ENCODE data around the gene CPEB2.

CPEB2 gene

DNA sequence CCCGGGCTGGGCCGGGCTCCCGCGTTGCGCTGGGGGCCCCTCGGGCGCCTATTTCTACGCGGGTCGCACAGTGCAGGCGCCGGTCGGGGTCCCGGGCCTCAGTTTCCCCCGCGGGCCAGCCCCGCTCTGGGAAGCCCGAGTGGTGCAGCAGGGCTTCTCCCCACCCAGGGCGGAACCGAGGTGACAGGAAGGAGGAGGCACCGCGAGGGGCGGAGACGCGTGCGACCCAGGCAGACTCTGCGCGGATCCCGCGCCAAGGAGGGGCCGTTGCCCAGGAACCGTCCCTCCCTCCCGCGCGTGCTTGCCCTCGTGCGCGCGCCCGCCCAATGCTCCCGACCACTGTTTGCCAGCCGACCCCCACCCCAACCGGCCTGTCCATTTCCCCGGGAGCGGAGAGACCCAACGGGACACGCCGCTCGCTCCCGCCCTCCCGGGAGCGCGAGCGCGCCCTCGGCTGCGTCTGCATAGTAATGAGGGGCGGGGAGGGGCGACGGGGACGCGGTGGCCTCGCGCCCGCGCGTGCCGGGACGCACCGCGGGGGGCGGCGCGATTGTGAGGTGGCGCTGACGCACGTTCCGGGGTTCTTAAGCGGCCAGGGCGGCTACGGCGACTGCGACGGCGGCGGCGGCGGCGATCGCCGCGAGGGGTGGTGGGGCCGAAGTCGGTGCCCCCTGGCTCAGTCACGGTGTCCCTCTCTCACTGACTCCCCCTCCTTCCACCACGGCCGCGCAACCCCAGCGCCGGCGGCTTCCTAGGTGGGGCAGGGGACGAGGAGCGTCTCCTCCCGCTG, at the start of gene CPEB2:
TSS of gene CPEB2 (plus strand) at position 613 of the 790 bp plus-strand sequence. CDS start 193 bp downstream, outside the sequence.
- peaks cover 0 to 26% (median 22%) of the 10 kb centered on the region in 5 donors for H3K4me1 ChIP-seq (ENCODE audit: control insufficient read depth in 5 of 5, insufficient read depth in 5 of 5, low read length in 5 of 5)
- peak within 1 kb of the TSS; percentile 90 to 96 (median 94) for H3K4me3 ChIP-seq (ENCODE audit: low read depth in 1 of 5, low read length in 5 of 5)
- H3K27me3 ChIP-seq (ENCODE audit: control insufficient read depth in 5 of 5, insufficient read depth in 4 of 5, low read length in 5 of 5) = no peaks in the 10 kb centered on the region

DNA sequence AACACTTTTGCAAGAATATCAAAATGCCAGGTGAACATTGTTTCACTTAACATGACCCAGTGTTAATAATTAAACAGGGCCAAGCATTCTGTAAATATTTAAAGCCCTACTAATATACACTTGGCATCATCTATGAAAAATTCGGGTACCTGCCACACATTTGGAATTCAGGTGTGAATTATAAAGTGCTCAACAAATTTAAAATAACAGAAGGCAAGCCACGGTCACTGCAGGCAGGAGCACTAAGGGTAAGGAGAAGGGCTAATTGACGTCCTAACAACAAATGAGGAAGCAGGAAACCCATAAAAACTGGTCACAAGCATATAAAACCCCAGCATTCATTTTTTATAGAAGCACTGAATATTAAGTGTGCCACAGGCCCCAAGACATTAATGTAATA, 43.8 kb upstream of the CPEB2 start:
- no peak overlapping the region for H3K9ac ChIP-seq (ENCODE audit: low read length in 5 of 5)

More for the DNA sequence above, at the start of gene CPEB2:
- H3K27ac ChIP-seq (ENCODE audit: low read depth, low read length) = peak within 1 kb of the TSS; percentile 99
- no peaks in the 10 kb centered on the region for H3K9me3 ChIP-seq (ENCODE audit: control insufficient read depth in 5 of 5, low read length in 5 of 5)
- no peaks in the 10 kb centered on the region for H3K36me3 ChIP-seq (ENCODE audit: control insufficient read depth in 5 of 5, insufficient read depth in 5 of 5, low read length in 5 of 5)
- H3K9ac ChIP-seq (ENCODE audit: low read length in 5 of 5) = peak within 1 kb of the TSS; percentile 89 to 99 (median 98)

DNA sequence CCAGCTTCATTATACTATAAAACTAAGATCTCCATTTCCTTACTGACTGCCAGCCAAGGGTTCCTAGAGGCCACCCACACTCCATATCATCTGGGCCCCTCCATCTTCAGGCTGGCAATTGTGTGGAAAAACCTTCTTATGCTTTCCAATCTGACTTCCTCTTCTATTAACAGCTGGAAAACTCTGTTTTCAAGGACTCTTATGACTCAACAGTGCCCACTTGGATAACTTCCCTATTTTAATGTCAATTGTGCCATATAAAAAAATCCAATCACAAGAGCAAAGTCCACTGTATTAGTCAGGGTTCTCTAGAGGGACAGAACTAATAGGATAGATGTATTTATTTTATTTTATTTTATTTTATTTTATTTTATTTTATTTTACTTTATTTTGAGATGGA, 41.0 kb upstream of the CPEB2 start:
- no peaks in the 10 kb centered on the region for H3K36me3 ChIP-seq (ENCODE audit: control insufficient read depth in 5 of 5, insufficient read depth in 5 of 5, low read length in 5 of 5)
- no peak overlapping the region for H3K27ac ChIP-seq (ENCODE audit: low read depth, low read length)
- H3K4me1 ChIP-seq (ENCODE audit: control insufficient read depth in 5 of 5, insufficient read depth in 5 of 5, low read length in 5 of 5) = no peaks in the 10 kb centered on the region
- H3K9me3 ChIP-seq (ENCODE audit: control insufficient read depth in 5 of 5, low read length in 5 of 5) = no peaks in the 10 kb centered on the region
- no peaks in the 10 kb centered on the region for H3K27me3 ChIP-seq (ENCODE audit: control insufficient read depth in 5 of 5, insufficient read depth in 4 of 5, low read length in 5 of 5)
- H3K4me3 ChIP-seq (ENCODE audit: low read depth in 1 of 5, low read length in 5 of 5) = no peak overlapping the region
- no peak overlapping the region for H3K9ac ChIP-seq (ENCODE audit: low read length in 5 of 5)

More for the DNA sequence above, 43.8 kb upstream of the CPEB2 start:
- Histone ChIP-seq H3K27ac (ENCODE audit: low read depth, low read length) (no peak overlapping the region), H3K27me3 (ENCODE audit: control insufficient read depth in 5 of 5, insufficient read depth in 4 of 5, low read length in 5 of 5) (no peaks in the 10 kb centered on the region), H3K36me3 (ENCODE audit: control insufficient read depth in 5 of 5, insufficient read depth in 5 of 5, low read length in 5 of 5) (no peaks in the 10 kb centered on the region), H3K4me3 (ENCODE audit: low read depth in 1 of 5, low read length in 5 of 5) (no peak overlapping the region), H3K9me3 (ENCODE audit: control insufficient read depth in 5 of 5, low read length in 5 of 5) (no peaks in the 10 kb centered on the region), H3K4me1 (ENCODE audit: control insufficient read depth in 5 of 5, insufficient read depth in 5 of 5, low read length in 5 of 5) (no peaks in the 10 kb centered on the region)

DNA sequence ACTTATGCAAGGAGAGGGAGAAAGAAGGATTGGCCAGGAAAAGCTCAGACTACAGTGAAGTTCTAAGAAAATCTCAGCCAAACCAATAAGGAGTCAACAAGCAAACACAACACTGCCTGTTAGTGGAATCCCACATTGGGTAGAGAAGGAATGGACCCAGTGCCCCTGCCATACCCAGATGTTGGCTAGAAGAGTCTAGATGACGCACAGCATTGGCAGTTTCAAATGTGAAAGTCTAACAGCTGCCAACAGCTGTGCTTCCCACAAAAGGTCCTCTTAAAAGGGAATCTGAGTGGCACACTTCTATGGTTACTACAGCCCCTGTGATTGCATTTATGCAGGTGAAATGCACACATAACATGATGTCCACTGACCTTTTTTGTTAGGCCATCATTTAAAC, 37.2 kb upstream of the CPEB2 start:
- Histone ChIP-seq H3K27ac (ENCODE audit: low read depth, low read length) (no peak overlapping the region), H3K9ac (ENCODE audit: low read length in 5 of 5) (no peak overlapping the region), H3K4me1 (ENCODE audit: control insufficient read depth in 5 of 5, insufficient read depth in 5 of 5, low read length in 5 of 5) (no peaks in the 10 kb centered on the region), H3K27me3 (ENCODE audit: control insufficient read depth in 5 of 5, insufficient read depth in 4 of 5, low read length in 5 of 5) (no peaks in the 10 kb centered on the region), H3K4me3 (ENCODE audit: low read depth in 1 of 5, low read length in 5 of 5) (no peak overlapping the region), H3K9me3 (ENCODE audit: control insufficient read depth in 5 of 5, low read length in 5 of 5) (no peaks in the 10 kb centered on the region), H3K36me3 (ENCODE audit: control insufficient read depth in 5 of 5, insufficient read depth in 5 of 5, low read length in 5 of 5) (no peaks in the 10 kb centered on the region)

DNA sequence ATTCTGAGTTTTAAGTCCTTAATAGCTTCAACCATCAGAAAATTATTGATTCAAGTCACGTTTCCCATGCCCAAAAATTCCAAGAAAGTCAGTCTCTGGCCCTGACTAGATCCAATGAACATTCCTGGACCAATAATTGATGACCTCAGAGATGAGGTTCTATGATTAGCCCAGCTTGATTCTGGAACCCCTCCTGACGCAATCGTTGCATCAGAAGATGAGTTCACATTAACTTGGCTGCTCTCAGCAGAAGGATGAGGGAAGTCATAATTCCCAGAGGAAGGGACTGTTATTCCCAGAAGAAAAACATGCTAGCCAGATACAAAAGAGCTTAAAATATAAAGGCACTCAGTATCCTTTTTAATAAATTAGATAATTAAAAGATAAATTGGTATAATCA, 34.3 kb upstream of the CPEB2 start:
- H3K9me3 ChIP-seq (ENCODE audit: control insufficient read depth in 5 of 5, low read length in 5 of 5) = no peaks in the 10 kb centered on the region
- no peaks in the 10 kb centered on the region for H3K36me3 ChIP-seq (ENCODE audit: control insufficient read depth in 5 of 5, insufficient read depth in 5 of 5, low read length in 5 of 5)
- no peak overlapping the region for H3K9ac ChIP-seq (ENCODE audit: low read length in 5 of 5)
- no peak overlapping the region for H3K27ac ChIP-seq (ENCODE audit: low read depth, low read length)
- no peaks in the 10 kb centered on the region for H3K4me1 ChIP-seq (ENCODE audit: control insufficient read depth in 5 of 5, insufficient read depth in 5 of 5, low read length in 5 of 5)
- H3K4me3 ChIP-seq (ENCODE audit: low read depth in 1 of 5, low read length in 5 of 5) = no peak overlapping the region
- no peaks in the 10 kb centered on the region for H3K27me3 ChIP-seq (ENCODE audit: control insufficient read depth in 5 of 5, insufficient read depth in 4 of 5, low read length in 5 of 5)

DNA sequence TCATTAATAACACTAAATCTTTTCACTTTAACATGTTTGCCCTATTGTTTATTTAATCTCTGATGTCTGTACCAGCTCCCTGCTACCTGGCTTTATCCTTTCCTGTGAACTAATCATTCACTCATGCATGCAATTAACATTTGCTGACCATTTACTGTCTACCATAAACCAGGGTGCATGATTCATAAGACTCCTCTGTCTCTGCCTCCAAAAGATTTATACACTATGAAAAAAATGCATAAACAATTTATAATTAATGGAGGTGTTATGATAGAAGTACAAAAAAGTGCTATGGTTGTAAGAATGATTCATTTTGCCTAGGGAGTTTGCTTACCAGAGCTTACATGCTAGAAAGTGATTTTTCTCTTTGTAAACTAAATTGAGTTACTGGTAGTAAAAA, 24.5 kb upstream of the CPEB2 start:
- Histone ChIP-seq H3K4me3 (ENCODE audit: low read depth in 1 of 5, low read length in 5 of 5) (no peak overlapping the region), H3K9me3 (ENCODE audit: control insufficient read depth in 5 of 5, low read length in 5 of 5) (peaks cover 0 to 4% (median 0%) of the 10 kb centered on the region in 5 donors), H3K27me3 (ENCODE audit: control insufficient read depth in 5 of 5, insufficient read depth in 4 of 5, low read length in 5 of 5) (no peaks in the 10 kb centered on the region), H3K9ac (ENCODE audit: low read length in 5 of 5) (no peak overlapping the region), H3K4me1 (ENCODE audit: control insufficient read depth in 5 of 5, insufficient read depth in 5 of 5, low read length in 5 of 5) (no peaks in the 10 kb centered on the region), H3K27ac (ENCODE audit: low read depth, low read length) (no peak overlapping the region), H3K36me3 (ENCODE audit: control insufficient read depth in 5 of 5, insufficient read depth in 5 of 5, low read length in 5 of 5) (no peaks in the 10 kb centered on the region)

DNA sequence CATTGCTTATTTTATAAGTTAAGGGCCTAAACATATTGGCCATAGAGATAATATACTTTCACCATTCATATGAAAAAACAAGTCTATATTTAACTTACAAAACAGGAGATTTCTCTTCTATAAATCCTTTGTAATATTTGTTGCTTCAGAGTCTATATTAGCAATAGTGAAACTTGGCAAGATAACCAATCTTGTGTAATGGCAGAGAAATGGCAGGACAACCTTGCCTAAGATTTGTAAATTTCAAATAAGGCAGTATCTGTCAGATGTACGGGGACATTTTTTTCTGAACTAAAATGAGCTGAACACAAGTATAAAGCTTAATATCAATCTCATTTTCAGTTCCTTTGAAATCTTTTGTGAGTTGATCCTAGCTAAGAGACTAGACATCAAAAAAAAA, 17.8 kb upstream of the CPEB2 start:
- Histone ChIP-seq H3K36me3 (ENCODE audit: control insufficient read depth in 5 of 5, insufficient read depth in 5 of 5, low read length in 5 of 5) (no peaks in the 10 kb centered on the region), H3K27me3 (ENCODE audit: control insufficient read depth in 5 of 5, insufficient read depth in 4 of 5, low read length in 5 of 5) (no peaks in the 10 kb centered on the region), H3K9ac (ENCODE audit: low read length in 5 of 5) (no peak overlapping the region), H3K4me3 (ENCODE audit: low read depth in 1 of 5, low read length in 5 of 5) (no peak overlapping the region), H3K4me1 (ENCODE audit: control insufficient read depth in 5 of 5, insufficient read depth in 5 of 5, low read length in 5 of 5) (peaks cover 0 to 15% (median 0%) of the 10 kb centered on the region in 5 donors), H3K9me3 (ENCODE audit: control insufficient read depth in 5 of 5, low read length in 5 of 5) (no peaks in the 10 kb centered on the region), H3K27ac (ENCODE audit: low read depth, low read length) (peak overlapping the region; percentile 43)

DNA sequence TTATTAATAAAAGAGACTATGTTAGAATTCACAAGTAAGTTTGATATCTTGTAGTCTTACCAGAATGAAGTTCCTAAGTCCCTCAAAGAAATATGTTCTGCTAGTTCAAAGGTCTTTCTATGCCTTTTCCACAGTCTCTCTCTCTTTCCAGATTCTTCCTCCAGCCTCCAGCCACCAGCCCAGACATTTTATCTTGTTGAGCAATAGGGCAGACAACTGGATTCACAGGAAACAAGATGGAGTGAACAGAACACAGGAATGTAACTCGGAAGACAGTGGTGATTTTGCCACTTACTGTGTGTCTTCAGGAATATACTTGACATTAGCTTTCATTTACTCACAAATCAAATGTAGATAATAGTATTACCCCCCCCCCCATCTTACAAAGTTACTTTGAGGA, 17.1 kb upstream of the CPEB2 start:
- H3K27ac ChIP-seq (ENCODE audit: low read depth, low read length) = peak overlapping the region; percentile 43
- no peak overlapping the region for H3K4me3 ChIP-seq (ENCODE audit: low read depth in 1 of 5, low read length in 5 of 5)
- H3K4me1 ChIP-seq (ENCODE audit: control insufficient read depth in 5 of 5, insufficient read depth in 5 of 5, low read length in 5 of 5) = peaks cover 0 to 15% (median 0%) of the 10 kb centered on the region in 5 donors
- no peaks in the 10 kb centered on the region for H3K36me3 ChIP-seq (ENCODE audit: control insufficient read depth in 5 of 5, insufficient read depth in 5 of 5, low read length in 5 of 5)
- H3K27me3 ChIP-seq (ENCODE audit: control insufficient read depth in 5 of 5, insufficient read depth in 4 of 5, low read length in 5 of 5) = no peaks in the 10 kb centered on the region
- no peaks in the 10 kb centered on the region for H3K9me3 ChIP-seq (ENCODE audit: control insufficient read depth in 5 of 5, low read length in 5 of 5)
- no peak overlapping the region for H3K9ac ChIP-seq (ENCODE audit: low read length in 5 of 5)

DNA sequence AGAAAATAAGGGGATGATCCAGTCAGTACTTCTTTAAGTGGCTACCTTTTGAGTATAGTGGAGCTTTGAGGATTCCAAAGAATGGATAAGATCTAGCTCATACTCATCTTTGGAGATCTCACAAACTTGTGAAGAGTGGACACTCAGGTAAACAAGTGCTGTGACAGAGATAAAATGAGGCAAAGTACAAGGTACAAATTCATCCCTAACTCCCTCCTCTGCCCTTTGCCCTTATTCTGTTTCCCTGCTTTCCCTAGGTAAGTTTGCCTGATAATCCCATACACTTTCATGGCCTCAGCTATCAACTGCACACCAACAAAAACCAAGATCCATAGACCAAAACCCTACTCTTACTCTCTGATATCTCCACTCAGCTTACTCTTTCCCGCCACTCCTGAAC, 16.4 kb upstream of the CPEB2 start:
- H3K4me3 ChIP-seq (ENCODE audit: low read depth in 1 of 5, low read length in 5 of 5) = no peak overlapping the region
- no peaks in the 10 kb centered on the region for H3K36me3 ChIP-seq (ENCODE audit: control insufficient read depth in 5 of 5, insufficient read depth in 5 of 5, low read length in 5 of 5)
- H3K27me3 ChIP-seq (ENCODE audit: control insufficient read depth in 5 of 5, insufficient read depth in 4 of 5, low read length in 5 of 5) = no peaks in the 10 kb centered on the region
- H3K9ac ChIP-seq (ENCODE audit: low read length in 5 of 5) = no peak overlapping the region
- peaks cover 0 to 15% (median 0%) of the 10 kb centered on the region in 5 donors for H3K4me1 ChIP-seq (ENCODE audit: control insufficient read depth in 5 of 5, insufficient read depth in 5 of 5, low read length in 5 of 5)
- no peak overlapping the region for H3K27ac ChIP-seq (ENCODE audit: low read depth, low read length)
- H3K9me3 ChIP-seq (ENCODE audit: control insufficient read depth in 5 of 5, low read length in 5 of 5) = no peaks in the 10 kb centered on the region

DNA sequence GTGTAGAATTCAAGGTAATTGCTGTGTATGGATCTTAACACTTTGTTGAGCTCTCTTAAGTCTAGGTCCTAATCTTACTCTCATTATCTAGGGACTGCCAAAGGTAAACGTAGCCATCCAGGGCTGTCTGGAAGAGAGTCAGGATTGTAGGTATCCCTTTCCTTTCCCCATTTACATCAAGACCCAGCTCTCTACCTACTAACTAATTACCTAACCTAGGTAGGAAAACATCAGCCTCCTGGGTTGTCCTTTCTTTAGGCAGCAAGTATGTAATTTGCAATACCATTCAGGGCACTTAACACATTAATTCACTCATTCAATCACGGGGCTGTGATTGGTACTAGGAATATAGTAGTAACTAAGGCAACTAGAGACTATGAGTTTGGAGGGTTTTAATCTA, 15.2 kb upstream of the CPEB2 start:
- no peaks in the 10 kb centered on the region for H3K36me3 ChIP-seq (ENCODE audit: control insufficient read depth in 5 of 5, insufficient read depth in 5 of 5, low read length in 5 of 5)
- H3K27me3 ChIP-seq (ENCODE audit: control insufficient read depth in 5 of 5, insufficient read depth in 4 of 5, low read length in 5 of 5) = no peaks in the 10 kb centered on the region

More for the DNA sequence above, 15.2 kb upstream of the CPEB2 start:
- no peak overlapping the region for H3K27ac ChIP-seq (ENCODE audit: low read depth, low read length)
- H3K4me3 ChIP-seq (ENCODE audit: low read depth in 1 of 5, low read length in 5 of 5) = no peak overlapping the region
- H3K4me1 ChIP-seq (ENCODE audit: control insufficient read depth in 5 of 5, insufficient read depth in 5 of 5, low read length in 5 of 5) = peaks cover 0 to 15% (median 0%) of the 10 kb centered on the region in 5 donors
- no peak overlapping the region for H3K9ac ChIP-seq (ENCODE audit: low read length in 5 of 5)
- H3K9me3 ChIP-seq (ENCODE audit: control insufficient read depth in 5 of 5, low read length in 5 of 5) = no peaks in the 10 kb centered on the region

Measured in subcutaneous abdominal adipose tissue (tissue), 5 donors.